Endothelial cell of umbilical vein (primary cell): Measurements from ENCODE around the gene MRPS11. TPM values are rescaled to one million over a fixed set of nuclear protein-coding genes. Genes with fewer than 3 reads are reported as not detected.

Experiments used
- BruUV-seq: library from RNA; stranded (reverse); fragments of 400-500 nt; replicated peaks from 2 replicates; lab custom pipeline; 2021; lab: Mats Ljungman, UMichigan
- CTCF ChIA-PET: fragments of 300-600, 350-600 bp; sonication (Branson Sonifier 250); formaldehyde crosslinking; loops from one replicate; lab custom pipeline; 2021; ENCODE audit warnings: antibody characterized with exemption, inconsistent platforms; lab: Charles Lee
- POLR2A ChIA-PET: fragments of 300-600, 350-600 bp; sonication (Branson Sonifier 250); formaldehyde crosslinking; loops from one replicate; lab custom pipeline; 2021; ENCODE audit warnings: antibody characterized with exemption, inconsistent platforms; lab: Charles Lee
- DNase-seq: peaks from one replicate; pipeline ENCODE4 v3.0.0-alpha.2; 2011; ENCODE audit warnings: low read depth, low spot score
- FAIRE-seq: peaks from 2 replicates; lab custom pipeline; 2011; peaks lifted over from hg19 to GRCh38; lab: Jason Lieb, UNC
- H2AFZ ChIP-seq: 2 replicates; pipeline ENCODE4 v1.6.0; 2012; ENCODE audit warnings: low read depth, low read length, control low read depth, inconsistent platforms
- H3K27ac ChIP-seq: 2 replicates; pipeline ENCODE4 v1.5.1; 2011; ENCODE audit warnings: low read depth, mild to moderate bottlenecking, control low read depth, low read length, moderate library complexity; ENCODE audit not compliant: insufficient read depth
- H3K27me3 ChIP-seq, 2 experiments: 2 replicates each; pipeline versions ENCODE4 v1.6.0 to v1.6.1; 2011; ENCODE audit warnings: low read length in 2 of 2, mixed read lengths in 1 of 2; ENCODE audit not compliant: control insufficient read depth in 2 of 2, insufficient read depth in 2 of 2
- H3K36me3 ChIP-seq, 2 experiments: 2 replicates in 1 of 2; 3 replicates in 1 of 2; pipeline ENCODE4 v1.5.1; 2011; ENCODE audit warnings: low read length in 2 of 2, mild to moderate bottlenecking in 1 of 2, moderate library complexity in 1 of 2; ENCODE audit not compliant: control insufficient read depth in 2 of 2, insufficient read depth in 2 of 2; ENCODE audit errors: extremely low read depth in 1 of 2
- H3K4me1 ChIP-seq: 3 replicates; pipeline ENCODE4 v1.5.1; 2011; ENCODE audit warnings: mild to moderate bottlenecking, low read length; ENCODE audit not compliant: control insufficient read depth, insufficient read depth; ENCODE audit errors: extremely low read depth
- H3K4me2 ChIP-seq: 2 replicates; pipeline ENCODE4 v1.6.1; 2011; ENCODE audit warnings: low read length, control low read depth, mixed read lengths; ENCODE audit not compliant: insufficient read depth
- H3K4me3 ChIP-seq, 3 experiments: fragments of 200-600 bp in 1 of 3; sonication (generic), shearing (Covaris generic) in 1 of 3; replicated peaks in 1 of 3; 2 replicates each; pipeline ENCODE4 v1.5.1; 2011 to 2016; ENCODE audit warnings: control low read depth in 3 of 3, low read length in 3 of 3, mild to moderate bottlenecking in 2 of 3, inconsistent platforms in 1 of 3, low read depth in 1 of 3, moderate library complexity in 1 of 3; ENCODE audit not compliant: insufficient read depth in 1 of 3
- H3K79me2 ChIP-seq: 2 replicates; pipeline ENCODE4 v1.6.0; 2012; ENCODE audit warnings: low read length, inconsistent platforms; ENCODE audit not compliant: control insufficient read depth, insufficient read depth
- H3K9ac ChIP-seq: replicated peaks from 2 replicates; pipeline ENCODE3; 2011; ENCODE audit warnings: low read length, control low read depth; ENCODE audit not compliant: insufficient read depth; ENCODE audit errors: extremely low read depth
- H3K9me1 ChIP-seq: replicated peaks from 3 replicates; pipeline ENCODE4 v1.6.0; 2011; ENCODE audit warnings: mild to moderate bottlenecking, low read length; ENCODE audit not compliant: control insufficient read depth, insufficient read depth; ENCODE audit errors: extremely low read depth
- H3K9me3 ChIP-seq: replicated peaks from 2 replicates; pipeline ENCODE4 v1.5.1; 2012; ENCODE audit warnings: low read length, inconsistent platforms; ENCODE audit not compliant: control insufficient read depth, insufficient read depth
- H4K20me1 ChIP-seq: replicated peaks from 2 replicates; pipeline ENCODE3; 2011; ENCODE audit warnings: mild to moderate bottlenecking, low read length; ENCODE audit not compliant: control insufficient read depth, insufficient read depth; ENCODE audit errors: extremely low read depth
- EZH2 ChIP-seq: IDR thresholded peaks from 2 replicates; pipeline ENCODE4 v1.6.1; 2012; ENCODE audit warnings: borderline replicate concordance, low read depth, mild to moderate bottlenecking, moderate library complexity, low read length, inconsistent platforms; ENCODE audit not compliant: severe bottlenecking
- FOS ChIP-seq: IDR thresholded peaks from 2 replicates; pipeline ENCODE4 v1.6.1; 2011; ENCODE audit warnings: mild to moderate bottlenecking, low read length, moderate library complexity, borderline replicate concordance; ENCODE audit not compliant: insufficient read depth
- GATA2 ChIP-seq: IDR thresholded peaks from 2 replicates; pipeline ENCODE4 v1.7.0; 2011; ENCODE audit warnings: low read depth, mild to moderate bottlenecking, moderate library complexity, mixed read lengths, low read length; ENCODE audit not compliant: insufficient read length, insufficient read depth
- JUN ChIP-seq: IDR thresholded peaks from 2 replicates; pipeline ENCODE4 v1.6.1; 2011; ENCODE audit warnings: borderline replicate concordance, low read depth; ENCODE audit not compliant: insufficient read length, insufficient read depth
- MYC ChIP-seq: IDR thresholded peaks from one replicate; pipeline ENCODE4 v1.6.1; 2011; ENCODE audit warnings: mild to moderate bottlenecking, low read depth, low read length
- POLR2A ChIP-seq: IDR thresholded peaks from 2 replicates; pipeline ENCODE4 v1.6.1; 2012; ENCODE audit warnings: low read depth, mild to moderate bottlenecking, control low read depth, low read length
- POLR2AphosphoS5 ChIP-seq: IDR thresholded peaks from 2 replicates; pipeline ENCODE4 v1.6.1; 2012; ENCODE audit warnings: low read depth, mild to moderate bottlenecking, control low read depth, low read length, moderate library complexity; ENCODE audit not compliant: insufficient read depth
- dilution Hi-C: fragments of 300-500 bp; cut with MboI; formaldehyde crosslinking; loops from one replicate; pipeline ENCODE4 v1.15.0; 2019; ENCODE audit warnings: low sequenced_read_pairs; ENCODE audit not compliant: extremely low pct_ligation_motif_present
- intact Hi-C: fragments of 100-400 bp; cut with micrococcal nuclease; formaldehyde crosslinking; loops from one replicate; pipeline ENCODE4 v1.10.0; 2022
- polyA plus RNA-seq, 4 experiments: library from polyadenylated mRNA; depleted of rRNA in 3 of 4; stranded (reverse) in 3 of 4; unstranded in 1 of 4; fragments of >200 nt; gene quantifications; 2 replicates each; pipeline versions ENCODE4 v1.2.1 to v1.2.3, GENCODE V29; 2011 to 2012; ENCODE audit warnings: missing spikeins in 1 of 4
- total RNA-seq: library from RNA; stranded (reverse); gene quantifications from 2 replicates; pipeline ENCODE4 v1.2.3, GENCODE V29; 2021
- TF ChIP-seq, protein P1 (sequence below), 2 donors: IDR thresholded peaks; 1 replicate in 1 of 2; 2 replicates in 1 of 2; pipeline ENCODE4 v1.5.1; 2011; ENCODE audit warnings: low read length in 2 of 2, mild to moderate bottlenecking in 2 of 2, moderate library complexity in 2 of 2, control low read depth in 1 of 2, inconsistent platforms in 1 of 2, low read depth in 1 of 2; ENCODE audit not compliant: insufficient read depth in 1 of 2; ENCODE audit errors: extremely low read depth in 1 of 2
- TF ChIP-seq, protein P2 (sequence below): IDR thresholded peaks from 2 replicates; pipeline ENCODE4 v1.6.1; 2011; ENCODE audit not compliant: insufficient read depth, insufficient read length

Gene MRPS11
- total and polyA plus RNA-seq, 2 donors (not counting 3 experiments of a cell fraction or from before 2014, with no cell fraction given) = 66.3 to 97.9 TPM

DNA sequence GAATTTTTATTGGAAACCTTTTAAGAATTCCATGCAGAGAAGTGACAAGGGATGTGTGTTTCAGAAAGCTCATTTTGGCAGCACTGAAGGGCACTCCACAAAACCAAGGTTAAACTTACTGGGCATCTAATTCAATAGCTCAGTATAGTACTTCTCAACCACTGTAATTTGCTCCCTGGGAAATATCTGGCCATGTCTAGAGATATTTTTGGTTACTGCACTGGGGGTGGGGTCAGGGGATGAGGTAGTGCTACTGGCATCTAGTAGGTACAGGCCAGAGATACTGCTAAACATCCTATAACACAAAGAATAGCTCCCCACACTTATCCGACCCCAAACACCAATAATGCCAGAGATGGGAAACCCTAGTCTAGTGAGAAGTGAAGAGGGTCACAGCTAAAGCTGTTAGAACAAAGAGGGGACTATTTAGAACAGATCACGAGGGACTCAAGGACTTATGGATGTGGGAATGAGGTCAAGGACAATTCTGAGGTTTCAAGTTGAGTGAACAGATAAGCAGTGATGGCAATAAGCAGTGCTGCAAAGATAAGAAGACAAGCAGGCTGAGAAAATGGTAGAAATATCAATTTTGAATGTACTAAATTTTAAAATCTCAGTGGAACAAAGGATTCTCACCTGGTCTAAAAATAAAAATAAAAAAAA, 3.5 kb upstream of the MRPS11 start:
- TSS peak; percentile 0 for BruUV-seq
- Histone ChIP-seq H4K20me1 (no peaks in the 10 kb centered on the region), H3K4me2 (peak overlapping the region; percentile 73), H3K27ac (peak overlapping the region; percentile 96), H3K4me3 (no peak overlapping the region), H3K4me1 (peaks cover 37% of the 10 kb centered on the region), H3K36me3 (peaks cover 7 to 25% of the 10 kb centered on the region in 2 experiments), H2AFZ (no peak overlapping the region), H3K9me3 (no peaks in the 10 kb centered on the region), H3K27me3 (no peaks in the 10 kb centered on the region), H3K79me2 (peaks cover 31% of the 10 kb centered on the region), H3K9ac (peak overlapping the region; percentile 40), H3K9me1 (no peaks in the 10 kb centered on the region)
- TF ChIP-seq, protein P1, sequence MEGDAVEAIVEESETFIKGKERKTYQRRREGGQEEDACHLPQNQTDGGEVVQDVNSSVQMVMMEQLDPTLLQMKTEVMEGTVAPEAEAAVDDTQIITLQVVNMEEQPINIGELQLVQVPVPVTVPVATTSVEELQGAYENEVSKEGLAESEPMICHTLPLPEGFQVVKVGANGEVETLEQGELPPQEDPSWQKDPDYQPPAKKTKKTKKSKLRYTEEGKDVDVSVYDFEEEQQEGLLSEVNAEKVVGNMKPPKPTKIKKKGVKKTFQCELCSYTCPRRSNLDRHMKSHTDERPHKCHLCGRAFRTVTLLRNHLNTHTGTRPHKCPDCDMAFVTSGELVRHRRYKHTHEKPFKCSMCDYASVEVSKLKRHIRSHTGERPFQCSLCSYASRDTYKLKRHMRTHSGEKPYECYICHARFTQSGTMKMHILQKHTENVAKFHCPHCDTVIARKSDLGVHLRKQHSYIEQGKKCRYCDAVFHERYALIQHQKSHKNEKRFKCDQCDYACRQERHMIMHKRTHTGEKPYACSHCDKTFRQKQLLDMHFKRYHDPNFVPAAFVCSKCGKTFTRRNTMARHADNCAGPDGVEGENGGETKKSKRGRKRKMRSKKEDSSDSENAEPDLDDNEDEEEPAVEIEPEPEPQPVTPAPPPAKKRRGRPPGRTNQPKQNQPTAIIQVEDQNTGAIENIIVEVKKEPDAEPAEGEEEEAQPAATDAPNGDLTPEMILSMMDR (IDR thresholded peaks at IDR 0.05; ENCODE audit: extremely low read depth in 1 of 2, insufficient read depth in 1 of 2, low read depth in 1 of 2, low read length in 2 of 2) = no peak
- TF ChIP-seq POLR2A (no peak), POLR2AphosphoS5 (no peak), MYC (no peak), EZH2 (no peak), GATA2 (no peak), FOS (no peak), JUN (no peak)
- TF ChIP-seq, protein P2, sequence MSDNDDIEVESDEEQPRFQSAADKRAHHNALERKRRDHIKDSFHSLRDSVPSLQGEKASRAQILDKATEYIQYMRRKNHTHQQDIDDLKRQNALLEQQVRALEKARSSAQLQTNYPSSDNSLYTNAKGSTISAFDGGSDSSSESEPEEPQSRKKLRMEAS = no peak
- dilution Hi-C loops (no loop called here), intact Hi-C loops (loop anchor here (1.0 kb wide), 1 partner anchor 10 kb away; no protein-coding TSS in a partner anchor)
- POLR2A ChIA-PET = no interaction called here
- FAIRE-seq = no peak
- CTCF ChIA-PET = interaction anchor here (1.2 to 1.4 kb wide), 3 partner anchors 9 to 160 kb away, joined by 3 to 7 read pairs (median 3); no protein-coding TSS in a partner anchor
- DNase-seq = no peak
